Vagina (tissue), 2 donors: Measurements from ENCODE around the gene SPATA16. TPM values are rescaled to one million over a fixed set of nuclear protein-coding genes. Genes with fewer than 3 reads are reported as not detected.
"Not testable (repeated sequence)": the region's sequence is repeated elsewhere in the genome, so short reads cannot be mapped to it uniquely, and the experiment has no call there.

Experiments used
- DNase-seq, 2 donors: peaks; one replicate each; pipeline ENCODE4 v3.0.0-alpha.2; 2017; ENCODE audit errors: extremely low spot score in 2 of 2
- H3K27ac ChIP-seq: fragments of 200-600 bp; sonication (generic); one replicate; pipeline ENCODE4 v1.5.1; 2019
- H3K27me3 ChIP-seq: fragments of 200-600 bp; sonication (generic); one replicate; pipeline ENCODE4 v1.5.1; 2019
- H3K36me3 ChIP-seq, 2 donors: fragments of 200-600 bp; sonication (generic); one replicate each; pipeline ENCODE4 v1.5.1; 2017 to 2019
- H3K4me1 ChIP-seq: fragments of 200-600 bp; sonication (generic); one replicate; pipeline ENCODE4 v1.5.1; 2019
- H3K4me3 ChIP-seq, 2 donors: fragments of 200-600 bp; sonication (generic); 1 replicate in 1 of 2; 2 replicates in 1 of 2; pipeline ENCODE4 v1.5.1; 2016 to 2019
- H3K9me3 ChIP-seq: fragments of 200-600 bp; sonication (generic); one replicate; pipeline ENCODE4 v1.5.1; 2019
- CTCF ChIP-seq, 3 experiments: fragments of 450-650 bp in 2 of 3; fragments of 200-600 bp in 1 of 3; sonication (generic) in 1 of 3; IDR thresholded peaks; one replicate each; pipeline ENCODE4 v1.5.1; 2017 to 2019; ENCODE audit warnings: antibody characterized with exemption in 3 of 3, mild to moderate bottlenecking in 2 of 3, moderate library complexity in 2 of 3
- POLR2A ChIP-seq, 2 donors: fragments of 450-650 bp; IDR thresholded peaks; one replicate each; pipeline ENCODE4 v1.6.1; 2017; ENCODE audit warnings: antibody characterized with exemption in 2 of 2, mild to moderate bottlenecking in 2 of 2, moderate library complexity in 2 of 2
- POLR2AphosphoS5 ChIP-seq, 2 donors: sonication (generic); formaldehyde crosslinking; IDR thresholded peaks; one replicate each; pipeline ENCODE4 v1.9.0; 2017; ENCODE audit warnings: antibody characterized with exemption in 2 of 2, mild to moderate bottlenecking in 2 of 2, low read depth in 1 of 2; ENCODE audit not compliant: insufficient read depth in 1 of 2
- intact Hi-C: fragments of 100-400 bp; cut with DNase I; formaldehyde crosslinking; loops from one replicate; pipeline ENCODE4 v1.15.1; 2023
- total RNA-seq: library from RNA; depleted of rRNA; stranded (reverse); fragments of >200 nt; gene quantifications from one replicate; pipeline ENCODE4 v1.2.3, GENCODE V29; 2016

The SPATA16 gene
- total RNA-seq, 1 donor from 2014 or later: not detected

GRCh38 chr3:172869784-172870518, 271.1 kb downstream of the SPATA16 start:
- intact Hi-C loops: no loop called here
- H3K4me3 ChIP-seq: no peak overlapping the region
- no peaks in the 10 kb centered on the region for H3K9me3 ChIP-seq
- peaks cover 8% of the 10 kb centered on the region for H3K4me1 ChIP-seq
- no peaks in the 10 kb centered on the region for H3K27me3 ChIP-seq
- H3K27ac ChIP-seq: no peak overlapping the region
- no peaks in the 10 kb centered on the region for H3K36me3 ChIP-seq
- TF ChIP-seq POLR2A (IDR thresholded peaks at IDR 0.05) (no peak), POLR2AphosphoS5 (IDR thresholded peaks at IDR 0.05; ENCODE audit: insufficient read depth in 1 of 2, low read depth in 1 of 2) (no peak), CTCF (IDR thresholded peaks at IDR 0.05) (no peak)
- no peak for DNase-seq

GRCh38 chr3:172869368-172869771, 271.7 kb downstream of the SPATA16 start:
- intact Hi-C loops: no loop called here
- peaks cover 8% of the 10 kb centered on the region for H3K4me1 ChIP-seq
- no peak overlapping the region for H3K4me3 ChIP-seq
- H3K36me3 ChIP-seq: no peaks in the 10 kb centered on the region
- TF ChIP-seq CTCF (IDR thresholded peaks at IDR 0.05) (no peak), POLR2AphosphoS5 (IDR thresholded peaks at IDR 0.05; ENCODE audit: insufficient read depth in 1 of 2, low read depth in 1 of 2) (no peak), POLR2A (IDR thresholded peaks at IDR 0.05) (no peak)
- DNase-seq: no peak
- H3K27me3 ChIP-seq: no peaks in the 10 kb centered on the region
- no peaks in the 10 kb centered on the region for H3K9me3 ChIP-seq
- H3K27ac ChIP-seq: no peak overlapping the region

GRCh38 chr3:172868582-172869200, 272.3 kb downstream of the SPATA16 start:
- no peaks in the 10 kb centered on the region for H3K27me3 ChIP-seq
- H3K27ac ChIP-seq: no peak overlapping the region
- H3K9me3 ChIP-seq: no peaks in the 10 kb centered on the region
- intact Hi-C loops: no loop called here
- H3K4me1 ChIP-seq: peaks cover 8% of the 10 kb centered on the region
- no peak overlapping the region for H3K4me3 ChIP-seq
- TF ChIP-seq POLR2A (IDR thresholded peaks at IDR 0.05) (no peak), CTCF (IDR thresholded peaks at IDR 0.05) (no peak), POLR2AphosphoS5 (IDR thresholded peaks at IDR 0.05; ENCODE audit: insufficient read depth in 1 of 2, low read depth in 1 of 2) (no peak)
- no peaks in the 10 kb centered on the region for H3K36me3 ChIP-seq
- DNase-seq: no peak

- intact Hi-C loops, H3K36me3 ChIP-seq, H3K4me1 ChIP-seq, H3K27ac ChIP-seq, DNase-seq, H3K9me3 ChIP-seq, H3K4me3 ChIP-seq, H3K27me3 ChIP-seq: not testable (repeated sequence)
Measured at GRCh38 chr3:172866726-172867350, 274.2 kb downstream of the SPATA16 start.

GRCh38 chr3:172859041-172859440, 282.0 kb downstream of the SPATA16 start:
- Histone ChIP-seq H3K27ac (no peak overlapping the region), H3K4me3 (no peak overlapping the region), H3K4me1 (no peaks in the 10 kb centered on the region), H3K27me3 (no peaks in the 10 kb centered on the region), H3K9me3 (no peaks in the 10 kb centered on the region), H3K36me3 (no peaks in the 10 kb centered on the region)
- intact Hi-C loops: no loop called here
- no peak for DNase-seq
- TF ChIP-seq POLR2A (IDR thresholded peaks at IDR 0.05): no peak
- no peak for TF ChIP-seq POLR2AphosphoS5 (IDR thresholded peaks at IDR 0.05; ENCODE audit: insufficient read depth in 1 of 2, low read depth in 1 of 2)
- no peak for TF ChIP-seq CTCF (IDR thresholded peaks at IDR 0.05)
